ENCODE data around the gene PPP2R5A.

DNA sequence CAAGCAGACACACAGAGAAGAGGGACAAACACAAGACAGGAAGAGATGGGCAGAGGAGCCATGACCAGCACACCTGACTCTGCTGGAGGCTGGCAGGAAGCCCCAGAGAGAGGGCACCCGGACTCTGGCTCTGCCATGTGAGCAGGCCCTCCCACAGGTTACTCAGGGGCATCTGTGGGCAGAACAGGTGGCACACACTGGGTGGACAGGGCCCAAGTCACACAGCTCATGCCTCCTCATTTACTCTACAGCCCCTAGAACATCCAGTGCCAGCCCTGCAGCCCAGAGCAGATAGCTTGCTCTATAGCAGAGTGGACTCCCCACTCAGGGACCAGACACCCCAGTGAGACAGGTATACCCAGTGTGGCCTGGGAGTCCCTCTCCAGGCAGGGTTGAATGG lies 100.8 kb downstream of the PPP2R5A start:
- TF ChIP-seq, protein P1, sequence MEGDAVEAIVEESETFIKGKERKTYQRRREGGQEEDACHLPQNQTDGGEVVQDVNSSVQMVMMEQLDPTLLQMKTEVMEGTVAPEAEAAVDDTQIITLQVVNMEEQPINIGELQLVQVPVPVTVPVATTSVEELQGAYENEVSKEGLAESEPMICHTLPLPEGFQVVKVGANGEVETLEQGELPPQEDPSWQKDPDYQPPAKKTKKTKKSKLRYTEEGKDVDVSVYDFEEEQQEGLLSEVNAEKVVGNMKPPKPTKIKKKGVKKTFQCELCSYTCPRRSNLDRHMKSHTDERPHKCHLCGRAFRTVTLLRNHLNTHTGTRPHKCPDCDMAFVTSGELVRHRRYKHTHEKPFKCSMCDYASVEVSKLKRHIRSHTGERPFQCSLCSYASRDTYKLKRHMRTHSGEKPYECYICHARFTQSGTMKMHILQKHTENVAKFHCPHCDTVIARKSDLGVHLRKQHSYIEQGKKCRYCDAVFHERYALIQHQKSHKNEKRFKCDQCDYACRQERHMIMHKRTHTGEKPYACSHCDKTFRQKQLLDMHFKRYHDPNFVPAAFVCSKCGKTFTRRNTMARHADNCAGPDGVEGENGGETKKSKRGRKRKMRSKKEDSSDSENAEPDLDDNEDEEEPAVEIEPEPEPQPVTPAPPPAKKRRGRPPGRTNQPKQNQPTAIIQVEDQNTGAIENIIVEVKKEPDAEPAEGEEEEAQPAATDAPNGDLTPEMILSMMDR (IDR thresholded peaks at IDR 0.05) = no peak
- TF ChIP-seq EZH2phosphoT487 (IDR thresholded peaks at IDR 0.05; ENCODE audit: borderline replicate concordance, low read depth) = no peak
- no peak for TF ChIP-seq RAD21 (IDR thresholded peaks at IDR 0.05; ENCODE audit: low read length)
- TF ChIP-seq EP300 (IDR thresholded peaks at IDR 0.05; ENCODE audit: borderline replicate concordance in 1 of 2, low read depth in 1 of 2, low read length in 1 of 2) = no peak
- no peak for TF ChIP-seq TEAD4 (IDR thresholded peaks at IDR 0.05; ENCODE audit: borderline replicate concordance, insufficient read depth)
- no peak for TF ChIP-seq RFX5 (IDR thresholded peaks at IDR 0.05; ENCODE audit: low read length)
- no peak for TF ChIP-seq GATA2 (CRISPR knock-in tag; IDR thresholded peaks at IDR 0.05)
- TF ChIP-seq GABPA (IDR thresholded peaks at IDR 0.05; ENCODE audit: low read depth) = no peak
- no peak for TF ChIP-seq TAF1 (IDR thresholded peaks at IDR 0.05; ENCODE audit: borderline replicate concordance, low read depth, low read length)
- TF ChIP-seq MEF2A (IDR thresholded peaks at IDR 0.05; ENCODE audit: borderline replicate concordance, low read depth) = no peak
- no peak for TF ChIP-seq YY1 (IDR thresholded peaks at IDR 0.05; ENCODE audit: low read depth)
